OCI-LY3 (cell line): ENCODE measurements around the gene CITED2.

Source experiments
- EZH2phosphoT487 ChIP-seq: fragments of 200-600 bp; shearing (Covaris generic); IDR thresholded peaks from 2 replicates; pipeline ENCODE4 v1.6.1; 2018; ENCODE audit warnings: antibody characterized with exemption, mixed run types, low read depth
- TF ChIP-seq, protein P1 (sequence below): fragments of 200-600, 300-600 bp; sonication (generic); IDR thresholded peaks from 2 replicates; pipeline ENCODE4 v1.5.1; 2014; ENCODE audit warnings: antibody characterized with exemption, low read length, low read depth

DNA sequence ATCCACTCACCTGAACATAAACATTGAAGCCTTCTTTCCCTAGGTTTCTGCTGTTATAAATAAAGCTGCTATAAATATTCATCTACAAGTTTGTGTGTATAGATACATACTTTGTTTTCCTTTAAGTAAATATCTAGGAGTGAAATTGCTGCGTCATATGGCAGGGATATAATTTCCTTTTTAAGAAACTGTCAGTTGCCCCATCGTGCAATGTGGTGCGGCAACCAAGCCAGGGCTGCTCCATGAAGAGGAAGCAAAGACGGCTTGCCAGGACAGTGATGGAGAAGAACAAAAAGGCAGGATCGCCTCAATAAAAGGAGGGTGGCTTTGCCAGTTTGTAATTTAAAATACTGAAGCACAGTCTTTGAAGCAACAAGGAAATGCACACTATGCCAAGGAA, 36.6 kb downstream of the CITED2 start:
- TF ChIP-seq, protein P1, sequence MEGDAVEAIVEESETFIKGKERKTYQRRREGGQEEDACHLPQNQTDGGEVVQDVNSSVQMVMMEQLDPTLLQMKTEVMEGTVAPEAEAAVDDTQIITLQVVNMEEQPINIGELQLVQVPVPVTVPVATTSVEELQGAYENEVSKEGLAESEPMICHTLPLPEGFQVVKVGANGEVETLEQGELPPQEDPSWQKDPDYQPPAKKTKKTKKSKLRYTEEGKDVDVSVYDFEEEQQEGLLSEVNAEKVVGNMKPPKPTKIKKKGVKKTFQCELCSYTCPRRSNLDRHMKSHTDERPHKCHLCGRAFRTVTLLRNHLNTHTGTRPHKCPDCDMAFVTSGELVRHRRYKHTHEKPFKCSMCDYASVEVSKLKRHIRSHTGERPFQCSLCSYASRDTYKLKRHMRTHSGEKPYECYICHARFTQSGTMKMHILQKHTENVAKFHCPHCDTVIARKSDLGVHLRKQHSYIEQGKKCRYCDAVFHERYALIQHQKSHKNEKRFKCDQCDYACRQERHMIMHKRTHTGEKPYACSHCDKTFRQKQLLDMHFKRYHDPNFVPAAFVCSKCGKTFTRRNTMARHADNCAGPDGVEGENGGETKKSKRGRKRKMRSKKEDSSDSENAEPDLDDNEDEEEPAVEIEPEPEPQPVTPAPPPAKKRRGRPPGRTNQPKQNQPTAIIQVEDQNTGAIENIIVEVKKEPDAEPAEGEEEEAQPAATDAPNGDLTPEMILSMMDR, result no peak
- no peak for TF ChIP-seq EZH2phosphoT487
